ENCODE data around the gene POU5F1. TPM values are rescaled to one million over a fixed set of nuclear protein-coding genes. Genes with fewer than 3 reads are reported as not detected.
"Not testable (repeated sequence)": the region's sequence is repeated elsewhere in the genome, so short reads cannot be mapped to it uniquely, and the experiment has no call there.

Gene POU5F1
- under 1 TPM in 1 of 2 experiments, not detected in 1; 0.15 TPM for total RNA-seq

DNA sequence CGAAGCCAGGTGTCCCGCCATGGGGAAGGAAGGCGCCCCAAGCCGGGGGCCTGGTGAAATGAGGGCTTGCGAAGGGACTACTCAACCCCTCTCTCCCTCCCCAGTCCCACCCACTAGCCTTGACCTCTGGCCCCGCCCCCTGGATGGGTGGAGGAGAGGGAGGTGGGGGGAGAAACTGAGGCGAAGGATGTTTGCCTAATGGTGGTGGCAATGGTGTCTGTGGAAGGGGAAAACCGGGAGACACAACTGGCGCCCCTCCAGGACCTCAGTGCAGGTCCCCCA, at the start of gene POU5F1:
TSS of gene POU5F1 (minus strand) at position 83 of the 282 bp plus-strand sequence. CDS start at position 21, 62 bp downstream.
- ChIA-PET POLR2A (no interaction called here), CTCF (no interaction called here)

DNA sequence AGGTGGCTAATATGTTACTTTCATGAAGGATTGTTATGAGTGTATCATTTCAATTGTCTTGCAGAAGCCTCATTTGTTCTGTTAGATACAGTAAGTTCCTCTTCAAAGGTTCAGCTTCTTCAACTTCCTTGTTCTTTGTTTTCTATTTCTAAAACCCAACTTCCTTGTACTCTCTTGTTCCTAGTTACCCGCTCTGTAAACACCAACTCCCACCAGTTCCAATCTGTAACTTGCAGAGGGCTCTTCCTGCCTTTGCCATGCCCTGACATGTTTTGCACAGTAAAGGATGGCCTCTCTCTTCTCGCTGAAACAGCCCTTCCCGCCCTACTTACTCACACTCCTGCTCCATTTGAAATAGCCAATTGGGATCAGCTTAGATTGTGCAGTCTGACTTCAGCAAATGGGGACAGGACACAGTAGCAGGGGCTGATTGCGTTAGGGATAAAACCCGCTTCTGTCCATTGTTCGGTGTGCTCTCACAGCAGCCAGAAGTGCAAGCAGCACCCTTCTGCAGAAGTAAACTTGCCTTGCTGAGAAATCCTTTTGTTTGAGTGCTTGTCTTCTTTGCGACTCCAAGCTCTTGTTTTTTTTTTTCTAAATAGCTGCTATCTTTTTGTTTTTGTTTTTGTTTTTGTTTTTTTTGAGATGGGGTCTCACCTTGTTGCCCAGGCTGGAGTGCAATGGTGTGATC, 45.9 kb upstream of the POU5F1 start:
- POLR2A ChIA-PET, result interaction anchor here (1.0 kb wide), 1 partner anchor 18 kb away, joined by 3 read pairs; no protein-coding TSS in a partner anchor
- CTCF ChIA-PET, result interaction anchor here (0.6 kb wide), 1 partner anchor 166 kb away, joined by 3 read pairs; no protein-coding TSS in a partner anchor

DNA sequence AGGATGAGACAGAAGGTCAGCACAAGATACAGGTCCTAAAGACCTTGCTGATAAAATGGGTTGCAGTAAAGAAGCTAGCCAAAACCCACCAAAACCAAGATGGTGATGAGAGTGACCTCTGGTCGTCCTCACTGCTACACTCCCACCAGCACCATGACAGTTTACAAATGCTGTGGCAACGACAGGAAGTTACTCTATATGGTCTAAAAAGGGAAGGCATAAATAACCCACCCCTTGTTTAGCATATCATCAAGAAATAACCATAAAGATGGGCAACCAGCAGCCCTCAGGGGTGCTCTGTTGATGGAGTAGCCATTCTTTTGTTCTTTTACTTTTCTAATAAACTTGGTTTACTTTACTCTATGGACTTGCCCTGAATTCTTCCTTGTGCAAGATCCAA, 44.7 kb upstream of the POU5F1 start:
- POLR2A ChIA-PET, CTCF ChIA-PET: not testable (repeated sequence)

DNA sequence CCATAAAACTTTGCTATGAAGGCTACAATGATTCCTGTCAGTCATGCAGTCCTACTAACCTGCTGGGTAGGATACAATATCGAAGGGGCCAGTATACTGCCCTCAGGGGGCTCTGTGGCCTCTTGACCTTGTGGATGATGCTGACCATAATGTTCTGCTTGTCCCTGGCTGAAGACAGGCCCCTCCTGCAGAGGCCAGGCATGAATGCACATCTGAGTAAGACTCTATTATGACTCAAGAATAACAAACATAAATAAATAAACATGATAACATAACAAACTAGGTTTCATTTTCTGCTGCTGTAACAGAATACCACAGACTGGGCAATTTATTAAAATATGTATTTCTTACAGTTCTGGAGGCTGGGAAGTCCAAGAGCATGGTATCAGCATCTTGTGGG, 44.0 kb upstream of the POU5F1 start:
- CTCF ChIA-PET, result no interaction called here
- POLR2A ChIA-PET, result no interaction called here

- ChIA-PET POLR2A (interaction anchor here (0.6 kb wide), 1 partner anchor 365 kb away, joined by 3 read pairs; the partner anchor contains the start of gene TNF), CTCF (interaction anchor here (1.2 kb wide), 1 partner anchor 17 kb away, joined by 3 read pairs; no protein-coding TSS in a partner anchor)
Observed at GRCh38 chr6:31210741-31211532, 40.5 kb upstream of the POU5F1 start.

DNA sequence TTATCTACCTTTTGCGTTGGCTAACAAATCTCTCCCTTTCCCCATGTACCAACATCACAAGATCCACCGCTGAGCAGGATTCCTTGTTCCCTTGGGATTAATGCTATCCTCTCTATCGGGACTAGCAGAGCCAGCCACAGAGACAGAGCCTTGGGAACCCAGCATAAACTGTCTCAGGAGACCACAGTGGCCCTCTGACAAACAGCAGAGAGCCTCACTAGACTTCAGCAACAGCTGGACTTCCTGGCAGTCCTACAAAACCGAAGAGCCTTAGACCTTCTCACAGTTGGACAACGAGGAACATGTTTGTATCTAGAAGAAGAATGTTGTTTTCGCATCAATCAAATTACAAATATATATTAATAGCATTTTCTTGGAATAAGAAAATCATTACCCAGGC, 39.6 kb upstream of the POU5F1 start:
- ChIA-PET CTCF (interaction anchor here (1.2 kb wide), 1 partner anchor 16 kb away, joined by 3 read pairs; no protein-coding TSS in a partner anchor), POLR2A (no interaction called here)

GRCh38 chr6:31209137-31209536, 38.7 kb upstream of the POU5F1 start:
- POLR2A ChIA-PET, result no interaction called here
- CTCF ChIA-PET, result no interaction called here

DNA sequence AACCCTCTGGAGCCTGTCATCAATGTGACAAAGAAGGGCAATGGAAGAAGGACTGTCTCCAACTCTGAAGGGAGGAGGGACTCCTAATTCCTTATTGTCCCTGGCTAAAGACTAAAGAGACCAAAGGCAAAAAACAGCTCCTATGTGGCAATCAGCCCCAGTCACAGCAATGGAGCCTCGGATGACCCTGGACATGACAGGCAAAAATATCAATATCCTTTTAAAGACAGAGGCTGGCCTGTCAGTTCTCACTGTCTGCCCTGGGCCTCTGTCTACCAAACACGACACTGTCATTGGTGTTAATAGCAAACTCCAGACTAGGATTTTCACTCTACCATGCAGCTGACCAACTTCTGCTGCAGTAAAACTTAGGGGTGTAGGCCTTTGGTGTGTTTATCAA, 38.0 kb upstream of the POU5F1 start:
- POLR2A ChIA-PET, result no interaction called here
- CTCF ChIA-PET, result no interaction called here

DNA sequence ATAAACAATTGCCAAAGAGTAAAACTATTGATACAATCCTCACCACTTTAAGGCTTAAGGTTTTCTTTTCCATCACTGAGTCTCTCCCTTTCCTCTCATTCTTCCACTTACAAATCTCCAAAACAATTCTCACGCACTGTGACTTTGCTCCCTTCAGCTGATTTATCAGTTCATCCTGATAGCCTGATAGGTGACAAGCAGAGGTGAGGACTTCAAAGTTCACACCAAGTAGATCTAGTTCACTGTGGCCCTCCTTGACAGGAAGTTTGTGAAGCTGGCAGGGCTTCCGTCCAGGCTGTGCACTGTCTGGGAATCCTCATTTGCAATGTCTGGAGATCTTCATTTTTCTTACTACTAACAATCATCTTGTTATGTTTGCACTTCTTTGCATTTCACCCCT, 35.2 kb upstream of the POU5F1 start:
- ChIA-PET POLR2A (no interaction called here), CTCF (no interaction called here)

GRCh38 chr6:31204751-31205145, 34.3 kb upstream of the POU5F1 start:
- POLR2A ChIA-PET, result no interaction called here
- CTCF ChIA-PET, result no interaction called here

DNA sequence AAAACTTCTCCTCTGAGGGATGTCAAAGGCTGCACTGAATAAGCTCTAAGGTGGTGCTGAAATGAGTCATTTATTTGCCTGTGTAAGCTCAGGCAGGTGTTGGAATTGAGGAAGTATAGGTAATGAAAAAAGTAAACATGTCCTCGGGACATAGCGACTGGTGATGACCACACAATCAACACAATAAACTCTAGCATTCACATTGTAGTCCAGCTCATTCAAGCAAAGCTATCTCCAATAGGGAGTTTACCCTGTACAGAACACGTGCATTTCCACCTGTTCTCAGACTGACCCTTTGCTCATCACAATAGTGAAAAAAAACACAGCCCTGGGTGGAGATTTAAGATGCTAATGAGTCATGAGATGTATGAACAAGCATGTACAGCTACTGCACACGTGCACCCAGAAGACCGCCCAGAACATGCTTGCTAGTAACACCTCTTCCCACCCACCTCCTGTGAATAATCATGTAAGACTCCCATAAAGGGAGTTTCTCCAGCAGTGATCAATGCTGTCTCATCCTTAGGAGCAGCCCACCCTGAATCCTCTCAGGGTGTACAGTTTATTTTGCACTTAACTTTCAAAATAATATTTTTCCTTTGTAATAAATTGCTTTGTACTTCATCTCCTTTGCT, 33.0 kb upstream of the POU5F1 start:
- ChIA-PET CTCF (interaction anchor here (0.7 to 3.0 kb wide), 2 partner anchors 44 to 164 kb away, joined by 3 to 13 read pairs; no protein-coding TSS in a partner anchor), POLR2A (interaction anchor here (1.0 to 1.5 kb wide), 2 partner anchors 65 to 155 kb away, joined by 3 to 4 read pairs; no protein-coding TSS in a partner anchor)

GRCh38 chr6:31202259-31203166, 32.0 kb upstream of the POU5F1 start:
- CTCF ChIA-PET, result interaction anchor here (3.0 kb wide), 1 partner anchor 165 kb away, joined by 13 read pairs; no protein-coding TSS in a partner anchor
- POLR2A ChIA-PET, result interaction anchor here (1.0 to 1.5 kb wide), 2 partner anchors 66 to 156 kb away, joined by 3 to 4 read pairs; no protein-coding TSS in a partner anchor

DNA sequence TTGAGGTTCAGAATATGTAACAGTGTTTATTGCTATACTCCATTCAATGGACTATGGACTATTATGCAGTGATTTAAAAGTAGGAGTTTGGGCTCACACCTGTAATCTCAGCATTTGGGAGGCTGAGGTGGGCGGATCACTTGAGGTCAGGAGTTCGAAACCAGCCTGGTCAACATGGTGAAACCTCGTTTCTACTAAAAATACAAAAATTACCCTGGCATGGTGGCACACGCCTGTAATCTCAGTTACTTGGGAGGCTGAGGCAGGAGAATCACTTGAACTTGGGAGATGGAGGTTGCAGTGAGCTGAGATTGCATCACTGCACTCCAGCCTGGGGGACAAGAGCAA, 28.6 kb upstream of the POU5F1 start:
- CTCF ChIA-PET, result not testable (repeated sequence)
- POLR2A ChIA-PET, result interaction anchor here (1.5 kb wide), 1 partner anchor 167 kb away, joined by 7 read pairs; no protein-coding TSS in a partner anchor

GRCh38 chr6:31197559-31198305, 27.2 kb upstream of the POU5F1 start:
- POLR2A ChIA-PET, result interaction anchor here (0.7 to 1.5 kb wide), 4 partner anchors 19 to 168 kb away, joined by 3 to 7 read pairs (median 4); no protein-coding TSS in a partner anchor
- CTCF ChIA-PET, result interaction anchor here (0.6 to 5.0 kb wide), 8 partner anchors 37 to 298 kb away, joined by 3 to 37 read pairs (median 3); no protein-coding TSS in a partner anchor

DNA sequence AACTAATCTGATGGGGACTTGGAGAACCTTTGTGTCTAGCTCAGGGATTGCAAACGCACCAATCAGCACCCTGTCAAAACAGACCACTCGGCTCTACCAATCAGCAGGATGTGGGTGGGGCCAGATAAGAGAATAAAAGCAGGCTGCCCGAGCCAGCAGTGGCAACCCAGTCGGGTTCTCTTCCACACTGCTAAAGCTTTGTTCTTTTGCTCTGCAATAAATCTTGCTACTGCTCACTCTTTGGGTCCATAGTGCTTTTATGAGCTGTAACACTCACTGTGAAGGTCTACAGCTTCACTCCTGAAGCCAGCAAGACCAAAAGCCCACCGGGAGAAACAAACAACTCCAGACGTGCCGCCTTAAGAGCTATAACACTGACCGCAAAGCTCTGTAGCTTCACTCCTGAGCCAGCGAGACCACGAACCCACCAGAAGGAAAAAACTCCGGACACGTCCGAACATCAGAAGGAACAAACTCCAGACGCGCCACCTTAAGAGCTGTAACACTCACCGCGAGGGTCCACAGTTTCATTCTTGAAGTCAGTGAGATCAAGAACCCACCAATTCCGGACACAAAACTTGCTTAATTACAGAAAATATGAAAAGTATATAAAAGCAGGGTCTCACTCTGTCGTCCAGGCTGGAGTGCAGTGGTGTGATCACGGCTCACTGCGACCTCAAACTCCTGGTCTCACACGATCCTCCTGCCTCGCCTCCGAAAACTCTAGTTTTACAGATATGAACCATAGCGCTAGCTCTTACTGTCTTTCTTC, 26.0 kb upstream of the POU5F1 start:
- ChIA-PET CTCF (interaction anchor here (0.5 to 5.0 kb wide), 7 partner anchors 26 to 1131 kb away, joined by 3 to 37 read pairs (median 3); no protein-coding TSS in a partner anchor), POLR2A (interaction anchor here (0.6 kb wide), 2 partner anchors 76 to 366 kb away, joined by 3 to 5 read pairs; no protein-coding TSS in a partner anchor)

DNA sequence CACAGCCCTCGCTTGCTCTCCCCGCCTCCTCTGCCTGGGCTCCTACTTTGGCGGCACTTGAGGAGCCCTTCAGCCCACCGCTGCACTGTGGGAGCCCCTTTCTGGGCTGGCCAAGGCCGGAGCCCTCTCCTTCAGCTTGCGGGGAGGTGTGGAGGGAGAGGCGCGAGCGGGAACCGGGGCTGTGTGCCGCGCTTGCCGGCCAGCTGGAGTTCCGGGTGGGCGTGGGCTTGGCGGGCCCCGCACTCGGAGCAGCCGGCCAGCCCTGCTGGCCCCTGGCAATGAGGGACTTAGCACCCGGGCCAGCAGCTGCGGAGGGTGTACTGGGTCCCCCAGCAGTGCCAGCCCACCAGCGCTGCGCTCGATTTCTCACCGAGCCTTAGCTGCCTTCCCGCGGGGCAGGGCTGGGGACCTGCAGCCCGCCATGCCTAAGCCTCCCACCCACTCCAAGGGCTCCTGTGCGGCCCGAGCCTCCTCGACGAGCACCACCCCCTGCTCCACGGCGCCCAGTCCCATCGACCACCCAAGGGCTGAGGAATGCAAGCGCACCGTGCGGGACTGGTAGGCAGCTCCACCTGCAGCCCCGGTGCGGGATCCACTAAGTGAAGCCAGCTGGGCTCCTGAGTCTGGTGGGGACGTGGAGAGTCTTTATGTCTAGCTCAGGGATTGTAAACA, 25.0 kb upstream of the POU5F1 start:
- POLR2A ChIA-PET, result interaction anchor here (0.6 kb wide), 1 partner anchor 77 kb away, joined by 3 read pairs; no protein-coding TSS in a partner anchor
- CTCF ChIA-PET, result interaction anchor here (0.5 to 5.0 kb wide), 2 partner anchors 171 to 1132 kb away, joined by 3 to 37 read pairs; no protein-coding TSS in a partner anchor

Data from activated CD8-positive, alpha-beta memory T cell treated with anti-CD3 and anti-CD28 coated beads for 36 hours (primary cell).